Gastroesophageal sphincter (tissue), 4 donors: ENCODE measurements around the gene PLXNA2. TPM values are rescaled to one million over a fixed set of nuclear protein-coding genes. Genes with fewer than 3 reads are reported as not detected.

Source experiments
- ATAC-seq: fragments of 150-250 bp; one replicate; pipeline ENCODE4 v1.9.1; 2016; ENCODE audit warnings: mild to moderate bottlenecking, moderate library complexity
- H3K27ac ChIP-seq, 4 donors: fragments of 200-600 bp; sonication (generic) in 3 of 4; 1 replicate in 3 of 4; 2 replicates in 1 of 4; pipeline ENCODE4 v1.5.1; 2016 to 2019
- H3K27me3 ChIP-seq: fragments of 200-600 bp; sonication (generic); one replicate; pipeline ENCODE4 v1.5.1; 2019
- H3K36me3 ChIP-seq, 2 donors: fragments of 200-600 bp; sonication (generic); one replicate each; pipeline ENCODE4 v1.5.1; 2019; ENCODE audit warnings: control low read depth in 1 of 2
- H3K4me1 ChIP-seq, 3 donors: fragments of 200-600 bp; sonication (generic); 1 replicate in 2 of 3; 2 replicates in 1 of 3; pipeline ENCODE4 v1.5.1; 2016 to 2019; ENCODE audit warnings: control low read depth in 2 of 3
- H3K4me3 ChIP-seq, 2 donors: fragments of 200-600 bp; sonication (generic); one replicate each; pipeline ENCODE4 v1.5.1; 2019; ENCODE audit warnings: mild to moderate bottlenecking in 1 of 2, moderate library complexity in 1 of 2
- H3K9me3 ChIP-seq, 3 donors: fragments of 200-600 bp; sonication (generic); one replicate each; pipeline ENCODE4 v1.5.1; 2017 to 2019; ENCODE audit warnings: control low read depth in 2 of 3
- EP300 ChIP-seq: sonication (generic); formaldehyde crosslinking; IDR thresholded peaks from one replicate; pipeline ENCODE4 v1.6.1; 2017; ENCODE audit warnings: antibody characterized with exemption, mild to moderate bottlenecking
- POLR2A ChIP-seq, 2 donors: fragments of 450-650 bp; IDR thresholded peaks; one replicate each; pipeline ENCODE4 v1.6.1; 2017; ENCODE audit warnings: antibody characterized with exemption in 2 of 2, mild to moderate bottlenecking in 2 of 2, moderate library complexity in 1 of 2
- POLR2AphosphoS5 ChIP-seq: sonication (generic); formaldehyde crosslinking; IDR thresholded peaks from one replicate; pipeline ENCODE4 v1.6.1; 2017; ENCODE audit warnings: antibody characterized with exemption
- WGBS, 2 donors: methylation state at CpG; one replicate each; pipeline ENCODE4 v1.1.5; 2018; ENCODE audit warnings: low coverage in 1 of 2; 5-methylcytosine and 5-hydroxymethylcytosine counted together
- total RNA-seq, 4 donors: library from RNA; depleted of rRNA; stranded (reverse); fragments of >200 nt; gene quantifications; one replicate each; pipeline ENCODE4 v1.1.0, GENCODE V29; 2016
- TF ChIP-seq, protein P1 (sequence below), 4 experiments: fragments of 200-600 bp in 2 of 4; fragments of 450-650 bp in 2 of 4; sonication (generic) in 1 of 4; IDR thresholded peaks; one replicate each; pipeline ENCODE4 v1.5.1; 2017 to 2019; ENCODE audit warnings: antibody characterized with exemption in 4 of 4, mild to moderate bottlenecking in 2 of 4, moderate library complexity in 2 of 4

The PLXNA2 gene
- total RNA-seq, 4 donors from 2014 or later: 12.5 to 38.3 (median 32.0) TPM

GRCh38 chr1:208136459-208137182, 107.6 kb downstream of the PLXNA2 start:
- H3K4me3 ChIP-seq: no peak overlapping the region
- H3K27me3 ChIP-seq: no peaks in the 10 kb centered on the region
- peak overlapping the region in 3 of 4 donors; percentile 28 to 54 (median 33) for H3K27ac ChIP-seq
- H3K4me1 ChIP-seq: peaks cover 0 to 67% (median 30%) of the 10 kb centered on the region in 3 donors
- TF ChIP-seq, protein P1, sequence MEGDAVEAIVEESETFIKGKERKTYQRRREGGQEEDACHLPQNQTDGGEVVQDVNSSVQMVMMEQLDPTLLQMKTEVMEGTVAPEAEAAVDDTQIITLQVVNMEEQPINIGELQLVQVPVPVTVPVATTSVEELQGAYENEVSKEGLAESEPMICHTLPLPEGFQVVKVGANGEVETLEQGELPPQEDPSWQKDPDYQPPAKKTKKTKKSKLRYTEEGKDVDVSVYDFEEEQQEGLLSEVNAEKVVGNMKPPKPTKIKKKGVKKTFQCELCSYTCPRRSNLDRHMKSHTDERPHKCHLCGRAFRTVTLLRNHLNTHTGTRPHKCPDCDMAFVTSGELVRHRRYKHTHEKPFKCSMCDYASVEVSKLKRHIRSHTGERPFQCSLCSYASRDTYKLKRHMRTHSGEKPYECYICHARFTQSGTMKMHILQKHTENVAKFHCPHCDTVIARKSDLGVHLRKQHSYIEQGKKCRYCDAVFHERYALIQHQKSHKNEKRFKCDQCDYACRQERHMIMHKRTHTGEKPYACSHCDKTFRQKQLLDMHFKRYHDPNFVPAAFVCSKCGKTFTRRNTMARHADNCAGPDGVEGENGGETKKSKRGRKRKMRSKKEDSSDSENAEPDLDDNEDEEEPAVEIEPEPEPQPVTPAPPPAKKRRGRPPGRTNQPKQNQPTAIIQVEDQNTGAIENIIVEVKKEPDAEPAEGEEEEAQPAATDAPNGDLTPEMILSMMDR (IDR thresholded peaks at IDR 0.05): no peak
- no peak for TF ChIP-seq EP300
- no peak for TF ChIP-seq POLR2A (IDR thresholded peaks at IDR 0.05)
- TF ChIP-seq POLR2AphosphoS5: no peak
- H3K9me3 ChIP-seq: no peaks in the 10 kb centered on the region
- ATAC-seq: no peak
- H3K36me3 ChIP-seq: peaks cover 0 to 26% of the 10 kb centered on the region in 2 donors
- 41 to 48% methylated on average over 2 to 4 of the region's 5 CpGs for whole genome bisulfite sequencing, 2 donors

DNA sequence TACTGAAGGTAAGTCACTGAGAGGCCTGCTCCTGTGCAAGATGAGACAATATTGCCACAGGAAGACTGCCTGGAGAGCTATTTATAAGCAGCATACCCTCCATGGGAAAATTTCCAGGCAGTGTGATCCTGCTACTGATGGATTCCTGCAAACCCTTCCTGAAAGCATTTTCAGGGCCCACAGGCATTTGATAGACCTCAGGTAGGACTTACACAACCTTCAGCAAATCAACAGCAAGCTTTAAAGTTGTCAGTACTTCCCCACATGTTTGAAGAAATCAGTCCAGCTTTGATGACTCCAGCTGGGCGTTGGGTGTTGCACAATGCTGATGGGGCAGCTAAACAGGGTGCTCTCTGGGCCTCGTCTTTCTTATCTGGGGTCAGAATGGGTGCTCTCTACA, 108.8 kb downstream of the PLXNA2 start:
- no peak for ATAC-seq
- Histone ChIP-seq H3K9me3 (no peaks in the 10 kb centered on the region), H3K4me1 (peaks cover 0 to 62% (median 30%) of the 10 kb centered on the region in 3 donors), H3K27me3 (no peaks in the 10 kb centered on the region), H3K27ac (peak overlapping the region in 3 of 4 donors; percentile 35 to 54 (median 44)), H3K36me3 (peaks cover 0 to 19% of the 10 kb centered on the region in 2 donors), H3K4me3 (no peak overlapping the region)
- TF ChIP-seq POLR2AphosphoS5 (no peak), EP300 (no peak), POLR2A (IDR thresholded peaks at IDR 0.05) (no peak)
- TF ChIP-seq, protein P1 (IDR thresholded peaks at IDR 0.05): no peak
- WGBS, 2 donors: 83% methylated on average over 1 of the region's 2 CpGs; no CpG with 5 or more reads in 1 of the 2 donors

- Histone ChIP-seq H3K36me3 (peaks cover 0 to 12% of the 10 kb centered on the region in 2 donors), H3K4me3 (no peak overlapping the region), H3K4me1 (peaks cover 0 to 62% (median 30%) of the 10 kb centered on the region in 3 donors), H3K27me3 (no peaks in the 10 kb centered on the region), H3K9me3 (no peaks in the 10 kb centered on the region), H3K27ac (peak overlapping the region in 1 of 4 donors; percentile 21)
- no peak for TF ChIP-seq POLR2AphosphoS5
- no peak for TF ChIP-seq EP300
- TF ChIP-seq, protein P1 (IDR thresholded peaks at IDR 0.05): no peak
- no peak for TF ChIP-seq POLR2A (IDR thresholded peaks at IDR 0.05)
- WGBS, 2 donors: 44 to 53% methylated on average over 3 to 4 of the region's 5 CpGs
- ATAC-seq: no peak
These were observed 109.7 kb downstream of the PLXNA2 start for GRCh38 chr1:208134491-208134890.

GRCh38 chr1:208133355-208133754, 110.8 kb downstream of the PLXNA2 start:
- no peak overlapping the region for H3K27ac ChIP-seq
- H3K9me3 ChIP-seq: no peaks in the 10 kb centered on the region
- WGBS, 2 donors: 94 to 97% methylated on average over 2 of the region's 2 CpGs
- ATAC-seq: no peak
- H3K36me3 ChIP-seq: peaks cover 0 to under 1% of the 10 kb centered on the region in 2 donors
- H3K4me1 ChIP-seq: peaks cover 0 to 64% (median 30%) of the 10 kb centered on the region in 3 donors
- TF ChIP-seq EP300 (no peak), POLR2AphosphoS5 (no peak), POLR2A (IDR thresholded peaks at IDR 0.05) (no peak)
- TF ChIP-seq, protein P1 (IDR thresholded peaks at IDR 0.05): no peak
- no peak overlapping the region for H3K4me3 ChIP-seq
- H3K27me3 ChIP-seq: no peaks in the 10 kb centered on the region
